Stomach smooth muscle (tissue), 2 donors: Measurements from ENCODE around the gene SNRNP48.

Source experiments
- H3K27ac ChIP-seq: one replicate; pipeline ENCODE4 v1.7.0; 2013; ENCODE audit warnings: mild to moderate bottlenecking, low read length, inconsistent platforms
- H3K27me3 ChIP-seq, 2 donors: one replicate each; pipeline ENCODE4 v1.7.0; 2013; ENCODE audit warnings: low read length in 2 of 2; ENCODE audit not compliant: insufficient read depth in 2 of 2, control insufficient read depth in 1 of 2
- H3K36me3 ChIP-seq, 2 donors: one replicate each; pipeline ENCODE4 v1.7.0; 2013; ENCODE audit warnings: low read length in 2 of 2; ENCODE audit not compliant: control insufficient read depth in 2 of 2, insufficient read depth in 2 of 2
- H3K4me1 ChIP-seq: one replicate; pipeline ENCODE4 v1.7.0; 2013; ENCODE audit warnings: low read length; ENCODE audit not compliant: control insufficient read depth, insufficient read depth
- H3K4me3 ChIP-seq, 2 donors: one replicate each; pipeline ENCODE4 v1.7.0; 2013; ENCODE audit warnings: low read length in 2 of 2
- H3K9ac ChIP-seq, 2 donors: one replicate each; pipeline ENCODE4 v1.7.0; 2013; ENCODE audit warnings: low read length in 2 of 2, mild to moderate bottlenecking in 1 of 2
- H3K9me3 ChIP-seq, 2 donors: one replicate each; pipeline ENCODE4 v1.7.0; 2013; ENCODE audit warnings: low read length in 2 of 2; ENCODE audit not compliant: control insufficient read depth in 2 of 2
- donor health status: healthy.
- donor health status: Pancreatic carcinoma.

SNRNP48 gene

GRCh38 chr6:7630792-7631191 is 40.8 kb downstream of the SNRNP48 start:
- H3K27ac ChIP-seq = no peak overlapping the region
- no peak overlapping the region for H3K9ac ChIP-seq

GRCh38 chr6:7631466-7631865 is 41.5 kb downstream of the SNRNP48 start:
- H3K9me3 ChIP-seq = peaks cover 0 to 2% of the 10 kb centered on the region in 2 donors
- H3K27me3 ChIP-seq = peaks cover 0 to 2% of the 10 kb centered on the region in 2 donors
- no peaks in the 10 kb centered on the region for H3K4me1 ChIP-seq
- no peak overlapping the region for H3K4me3 ChIP-seq
- no peak overlapping the region for H3K9ac ChIP-seq
- H3K36me3 ChIP-seq = no peaks in the 10 kb centered on the region
- H3K27ac ChIP-seq = no peak overlapping the region

More at GRCh38 chr6:7630792-7631191, 40.8 kb downstream of the SNRNP48 start:
- Histone ChIP-seq H3K9me3 (peaks cover 0 to 2% of the 10 kb centered on the region in 2 donors), H3K36me3 (no peaks in the 10 kb centered on the region), H3K4me1 (no peaks in the 10 kb centered on the region), H3K4me3 (no peak overlapping the region), H3K27me3 (peaks cover 0 to 2% of the 10 kb centered on the region in 2 donors)

GRCh38 chr6:7632501-7633290 is 42.7 kb downstream of the SNRNP48 start:
- no peak overlapping the region for H3K27ac ChIP-seq
- H3K4me1 ChIP-seq = no peaks in the 10 kb centered on the region
- no peak overlapping the region for H3K9ac ChIP-seq
- H3K36me3 ChIP-seq = no peaks in the 10 kb centered on the region
- no peak overlapping the region for H3K4me3 ChIP-seq
- H3K9me3 ChIP-seq = peaks cover 0 to 2% of the 10 kb centered on the region in 2 donors
- H3K27me3 ChIP-seq = peaks cover 0 to 2% of the 10 kb centered on the region in 2 donors

GRCh38 chr6:7633361-7633760 is 43.4 kb downstream of the SNRNP48 start:
- H3K36me3 ChIP-seq = no peaks in the 10 kb centered on the region
- peaks cover 0 to 2% of the 10 kb centered on the region in 2 donors for H3K9me3 ChIP-seq
- no peak overlapping the region for H3K27ac ChIP-seq
- peaks cover 0 to 2% of the 10 kb centered on the region in 2 donors for H3K27me3 ChIP-seq
- no peak overlapping the region for H3K9ac ChIP-seq
- no peak overlapping the region for H3K4me3 ChIP-seq
- no peaks in the 10 kb centered on the region for H3K4me1 ChIP-seq

- H3K4me1 ChIP-seq = no peaks in the 10 kb centered on the region
- H3K27ac ChIP-seq = no peak overlapping the region
- no peaks in the 10 kb centered on the region for H3K36me3 ChIP-seq
- H3K9ac ChIP-seq = no peak overlapping the region
- H3K27me3 ChIP-seq = peaks cover 0 to 2% of the 10 kb centered on the region in 2 donors
- H3K9me3 ChIP-seq = peaks cover 0 to 2% of the 10 kb centered on the region in 2 donors
- H3K4me3 ChIP-seq = no peak overlapping the region
Measured at GRCh38 chr6:7636151-7636550, 46.2 kb downstream of the SNRNP48 start.

GRCh38 chr6:7637533-7637932 is 47.5 kb downstream of the SNRNP48 start:
- peaks cover 0 to 2% of the 10 kb centered on the region in 2 donors for H3K9me3 ChIP-seq
- H3K36me3 ChIP-seq = no peaks in the 10 kb centered on the region
- no peak overlapping the region for H3K9ac ChIP-seq
- peaks cover 0 to 2% of the 10 kb centered on the region in 2 donors for H3K27me3 ChIP-seq
- no peaks in the 10 kb centered on the region for H3K4me1 ChIP-seq
- no peak overlapping the region for H3K4me3 ChIP-seq
- H3K27ac ChIP-seq = no peak overlapping the region

- peaks cover 0 to 2% of the 10 kb centered on the region in 2 donors for H3K27me3 ChIP-seq
Measured at GRCh38 chr6:7639427-7639826, 49.4 kb downstream of the SNRNP48 start.

GRCh38 chr6:7640016-7640415 is 50.0 kb downstream of the SNRNP48 start:
- Histone ChIP-seq H3K4me3 (no peak overlapping the region), H3K27ac (no peak overlapping the region), H3K9ac (no peak overlapping the region), H3K4me1 (no peaks in the 10 kb centered on the region), H3K9me3 (peaks cover 0 to 2% of the 10 kb centered on the region in 2 donors), H3K27me3 (peaks cover 0 to 2% of the 10 kb centered on the region in 2 donors), H3K36me3 (no peaks in the 10 kb centered on the region)

More at GRCh38 chr6:7639427-7639826, 49.4 kb downstream of the SNRNP48 start:
- Histone ChIP-seq H3K4me1 (no peaks in the 10 kb centered on the region), H3K4me3 (no peak overlapping the region), H3K36me3 (no peaks in the 10 kb centered on the region), H3K9ac (no peak overlapping the region), H3K9me3 (peaks cover 0 to 2% of the 10 kb centered on the region in 2 donors), H3K27ac (no peak overlapping the region)

GRCh38 chr6:7640607-7641577 is 50.9 kb downstream of the SNRNP48 start:
- Histone ChIP-seq H3K27ac (no peak overlapping the region), H3K9ac (no peak overlapping the region), H3K4me1 (no peaks in the 10 kb centered on the region), H3K36me3 (no peaks in the 10 kb centered on the region), H3K9me3 (no peaks in the 10 kb centered on the region), H3K4me3 (no peak overlapping the region), H3K27me3 (no peaks in the 10 kb centered on the region)

- Histone ChIP-seq H3K27me3 (no peaks in the 10 kb centered on the region), H3K4me3 (no peak overlapping the region), H3K27ac (no peak overlapping the region), H3K4me1 (no peaks in the 10 kb centered on the region), H3K9me3 (no peaks in the 10 kb centered on the region), H3K9ac (no peak overlapping the region), H3K36me3 (no peaks in the 10 kb centered on the region)
Measured at GRCh38 chr6:7642791-7643190, 52.8 kb downstream of the SNRNP48 start.
